ENCODE measurements around the gene THEMIS. TPM values are rescaled to one million over a fixed set of nuclear protein-coding genes. Genes with fewer than 3 reads are reported as not detected.

Gene THEMIS
- total RNA-seq, 1 donor from 2014 or later = 0.07 TPM

- no peak overlapping the region for H3K4me3 Mint-ChIP-seq (ENCODE audit: unreplicated experiment)
- H3K4me1 ChIP-seq (ENCODE audit: insufficient read depth, low read length) = peaks cover 8% of the 10 kb centered on the region
- H3K27me3 ChIP-seq (ENCODE audit: insufficient read depth, low read length) = no peaks in the 10 kb centered on the region
- H3K36me3 Mint-ChIP-seq (ENCODE audit: low read depth, unreplicated experiment) = no peaks in the 10 kb centered on the region
- H4K20me1 ChIP-seq (ENCODE audit: insufficient read depth, low read length) = no peaks in the 10 kb centered on the region
- DNase-seq (ENCODE audit: low read depth) = peak; percentile 38
- peak overlapping the region; percentile 69 for H3K27ac Mint-ChIP-seq (ENCODE audit: unreplicated experiment)
- H3K4me3 ChIP-seq (ENCODE audit: insufficient read depth, low read depth, low read length) = no peak overlapping the region
- FAIRE-seq = peak; percentile 66
- no peak overlapping the region for H2AFZ ChIP-seq (ENCODE audit: low read depth, low read length)
- no peaks in the 10 kb centered on the region for H3K79me2 ChIP-seq (ENCODE audit: insufficient read depth, low read length)
- no peaks in the 10 kb centered on the region for H3K9me3 Mint-ChIP-seq (ENCODE audit: unreplicated experiment)
- no peaks in the 10 kb centered on the region for H3K27me3 Mint-ChIP-seq (ENCODE audit: low read depth, unreplicated experiment)
- no peaks in the 10 kb centered on the region for H3K9me3 ChIP-seq (ENCODE audit: insufficient read depth, low read depth, low read length)
- H3K4me2 ChIP-seq (ENCODE audit: low read length) = peak overlapping the region; percentile 31
- H3K36me3 ChIP-seq (ENCODE audit: insufficient read depth, low read length) = no peaks in the 10 kb centered on the region
- H3K9ac ChIP-seq (ENCODE audit: low read length) = peak overlapping the region; percentile 40
- H3K4me1 Mint-ChIP-seq (ENCODE audit: low read depth, unreplicated experiment) = peaks cover 12% of the 10 kb centered on the region
- TF ChIP-seq CTCF (IDR thresholded peaks at IDR 0.05; ENCODE audit: insufficient read depth, low read depth, low read length) (no peak), EZH2 (IDR thresholded peaks at IDR 0.05; ENCODE audit: insufficient read depth, low read length) (no peak)
- peak overlapping the region; percentile 57 for H3K27ac ChIP-seq (ENCODE audit: low read depth, low read length)
Measured at GRCh38 chr6:127938701-127939100, 37.8 kb upstream of the THEMIS start.

GRCh38 chr6:127937747-127938146 is 36.9 kb upstream of the THEMIS start:
- Histone ChIP-seq H3K9me3 (ENCODE audit: insufficient read depth, low read depth, low read length) (peaks cover 4% of the 10 kb centered on the region), H3K79me2 (ENCODE audit: insufficient read depth, low read length) (no peaks in the 10 kb centered on the region), H3K9ac (ENCODE audit: low read length) (no peak overlapping the region), H3K27me3 (ENCODE audit: insufficient read depth, low read length) (no peaks in the 10 kb centered on the region), H3K4me3 (ENCODE audit: insufficient read depth, low read depth, low read length) (no peak overlapping the region), H3K36me3 (ENCODE audit: insufficient read depth, low read length) (no peaks in the 10 kb centered on the region), H3K4me1 (ENCODE audit: insufficient read depth, low read length) (peaks cover 8% of the 10 kb centered on the region), H3K4me2 (ENCODE audit: low read length) (no peak overlapping the region), H3K27ac (ENCODE audit: low read depth, low read length) (no peak overlapping the region), H2AFZ (ENCODE audit: low read depth, low read length) (no peak overlapping the region), H4K20me1 (ENCODE audit: insufficient read depth, low read length) (no peaks in the 10 kb centered on the region)
- no peaks in the 10 kb centered on the region for H3K36me3 Mint-ChIP-seq (ENCODE audit: low read depth, unreplicated experiment)
- FAIRE-seq (no peak), DNase-seq (ENCODE audit: low read depth) (no peak)
- TF ChIP-seq EZH2 (IDR thresholded peaks at IDR 0.05; ENCODE audit: insufficient read depth, low read length) (no peak), CTCF (IDR thresholded peaks at IDR 0.05; ENCODE audit: insufficient read depth, low read depth, low read length) (no peak)
- H3K9me3 Mint-ChIP-seq (ENCODE audit: unreplicated experiment) = peaks cover under 1% of the 10 kb centered on the region
- H3K4me1 Mint-ChIP-seq (ENCODE audit: low read depth, unreplicated experiment) = peaks cover 12% of the 10 kb centered on the region
- H3K27ac Mint-ChIP-seq (ENCODE audit: unreplicated experiment) = no peak overlapping the region
- H3K27me3 Mint-ChIP-seq (ENCODE audit: low read depth, unreplicated experiment) = no peaks in the 10 kb centered on the region
- no peak overlapping the region for H3K4me3 Mint-ChIP-seq (ENCODE audit: unreplicated experiment)

- Mint-ChIP-seq H3K4me3 (ENCODE audit: unreplicated experiment) (no peak overlapping the region), H3K9me3 (ENCODE audit: unreplicated experiment) (peaks cover 2% of the 10 kb centered on the region), H3K4me1 (ENCODE audit: low read depth, unreplicated experiment) (peaks cover 12% of the 10 kb centered on the region), H3K36me3 (ENCODE audit: low read depth, unreplicated experiment) (no peaks in the 10 kb centered on the region), H3K27me3 (ENCODE audit: low read depth, unreplicated experiment) (no peaks in the 10 kb centered on the region), H3K27ac (ENCODE audit: unreplicated experiment) (no peak overlapping the region)
- no peak for DNase-seq (ENCODE audit: low read depth)
- no peaks in the 10 kb centered on the region for H4K20me1 ChIP-seq (ENCODE audit: insufficient read depth, low read length)
- H3K9ac ChIP-seq (ENCODE audit: low read length) = no peak overlapping the region
- no peak overlapping the region for H3K4me2 ChIP-seq (ENCODE audit: low read length)
- no peaks in the 10 kb centered on the region for H3K79me2 ChIP-seq (ENCODE audit: insufficient read depth, low read length)
- H3K4me3 ChIP-seq (ENCODE audit: insufficient read depth, low read depth, low read length) = no peak overlapping the region
- H3K27me3 ChIP-seq (ENCODE audit: insufficient read depth, low read length) = no peaks in the 10 kb centered on the region
- peaks cover 8% of the 10 kb centered on the region for H3K4me1 ChIP-seq (ENCODE audit: insufficient read depth, low read length)
- FAIRE-seq = no peak
- peaks cover 9% of the 10 kb centered on the region for H3K9me3 ChIP-seq (ENCODE audit: insufficient read depth, low read depth, low read length)
- no peak overlapping the region for H2AFZ ChIP-seq (ENCODE audit: low read depth, low read length)
- no peaks in the 10 kb centered on the region for H3K36me3 ChIP-seq (ENCODE audit: insufficient read depth, low read length)
- TF ChIP-seq CTCF (IDR thresholded peaks at IDR 0.05; ENCODE audit: insufficient read depth, low read depth, low read length) (no peak), EZH2 (IDR thresholded peaks at IDR 0.05; ENCODE audit: insufficient read depth, low read length) (no peak)
- no peak overlapping the region for H3K27ac ChIP-seq (ENCODE audit: low read depth, low read length)
Measured at GRCh38 chr6:127937102-127937501, 36.2 kb upstream of the THEMIS start.

Data from astrocyte (in vitro differentiated cells and primary cell).